ENCODE data around the gene ETV3L. TPM values are rescaled to one million over a fixed set of nuclear protein-coding genes. Genes with fewer than 3 reads are reported as not detected.
"Not testable (repeated sequence)": the region's sequence is repeated elsewhere in the genome, so short reads cannot be mapped to it uniquely, and the experiment has no call there.

Gene ETV3L
- total RNA-seq, 1 experiment from 2014 or later, result not detected

GRCh38 chr1:157105298-157105987 is 5.8 kb upstream of the ETV3L start:
- DNase-seq (ENCODE audit: low read depth), result no peak

GRCh38 chr1:157104598-157105293 is 5.1 kb upstream of the ETV3L start:
- DNase-seq (ENCODE audit: low read depth), result peak; percentile 40

GRCh38 chr1:157103268-157103667 is 3.7 kb upstream of the ETV3L start:
- DNase-seq (ENCODE audit: low read depth), result no peak

- DNase-seq (ENCODE audit: low read depth), result no peak
Observed at GRCh38 chr1:157101149-157101548, 1.5 kb upstream of the ETV3L start.

- not testable (repeated sequence) for DNase-seq (ENCODE audit: low read depth)
Observed at GRCh38 chr1:157098987-157099632, 498 bp downstream of the ETV3L start.

- no peak for DNase-seq (ENCODE audit: low read depth)
Observed at GRCh38 chr1:157098519-157098918, 1.1 kb downstream of the ETV3L start.

GRCh38 chr1:157097692-157098091 is 1.9 kb downstream of the ETV3L start:
- no peak for DNase-seq (ENCODE audit: low read depth)

GRCh38 chr1:157096881-157097280 is 2.7 kb downstream of the ETV3L start:
- no peak for DNase-seq (ENCODE audit: low read depth)

- DNase-seq (ENCODE audit: low read depth), result no peak
Observed at GRCh38 chr1:157095551-157095950, 4.1 kb downstream of the ETV3L start.

GRCh38 chr1:157095091-157095490 is 4.5 kb downstream of the ETV3L start:
- DNase-seq (ENCODE audit: low read depth), result no peak

- no peak for DNase-seq (ENCODE audit: low read depth)
Observed at GRCh38 chr1:157092831-157093230, 6.8 kb downstream of the ETV3L start.

GRCh38 chr1:157091668-157092273 is 7.8 kb downstream of the ETV3L start:
- DNase-seq (ENCODE audit: low read depth), result no peak

- no peak for DNase-seq (ENCODE audit: low read depth)
Observed at GRCh38 chr1:157091186-157091585, 8.4 kb downstream of the ETV3L start.

- no peak for DNase-seq (ENCODE audit: low read depth)
Observed at GRCh38 chr1:157090771-157091170, 8.8 kb downstream of the ETV3L start.

GRCh38 chr1:157090196-157090647 is 9.4 kb downstream of the ETV3L start:
- peak; percentile 84 for DNase-seq (ENCODE audit: low read depth)

- no peak for DNase-seq (ENCODE audit: low read depth)
Observed at GRCh38 chr1:157089789-157090188, 9.8 kb downstream of the ETV3L start.

GRCh38 chr1:157088607-157089006 is 11.0 kb downstream of the ETV3L start:
- no peak for DNase-seq (ENCODE audit: low read depth)

GRCh38 chr1:157087030-157087429 is 12.6 kb downstream of the ETV3L start:
- no peak for DNase-seq (ENCODE audit: low read depth)

- no peak for DNase-seq (ENCODE audit: low read depth)
Observed at GRCh38 chr1:157086299-157086698, 13.3 kb downstream of the ETV3L start.

GRCh38 chr1:157085421-157085820 is 14.2 kb downstream of the ETV3L start:
- DNase-seq (ENCODE audit: low read depth), result no peak

- DNase-seq (ENCODE audit: low read depth), result no peak
Observed at GRCh38 chr1:157084720-157085119, 14.9 kb downstream of the ETV3L start.

- DNase-seq (ENCODE audit: low read depth), result no peak
Observed at GRCh38 chr1:157081707-157082106, 17.9 kb downstream of the ETV3L start.
